SJCRH30 (cell line): ENCODE results near the gene TYROBP. TPM values are rescaled to one million over a fixed set of nuclear protein-coding genes. Genes with fewer than 3 reads are reported as not detected.

Experiments used
- DNase-seq, 2 experiments: peaks; one replicate each; pipeline ENCODE4 v3.0.0-alpha.2; 2015 to 2020
- H3K27ac ChIP-seq: fragments of 250-450 bp; sonication (Bioruptor Pico); 2 replicates; pipeline ENCODE4 v1.5.1; 2020; ENCODE audit warnings: mild to moderate bottlenecking, moderate library complexity
- H3K27me3 ChIP-seq: fragments of 250-450 bp; sonication (Bioruptor Pico); 2 replicates; pipeline ENCODE4 v1.5.1; 2020; ENCODE audit warnings: mild to moderate bottlenecking, moderate library complexity
- H3K36me3 ChIP-seq: fragments of 250-450 bp; sonication (Bioruptor Pico); 2 replicates; pipeline ENCODE4 v1.5.1; 2020; ENCODE audit warnings: mild to moderate bottlenecking, moderate library complexity
- H3K4me1 ChIP-seq: fragments of 250-450 bp; sonication (Bioruptor Pico); 2 replicates; pipeline ENCODE4 v1.5.1; 2020; ENCODE audit warnings: mild to moderate bottlenecking, moderate library complexity
- H3K4me3 ChIP-seq: fragments of 250-450 bp; sonication (Bioruptor Pico); 2 replicates; pipeline ENCODE4 v1.5.1; 2020; ENCODE audit warnings: mild to moderate bottlenecking, moderate library complexity
- H3K9me3 ChIP-seq: fragments of 250-450 bp; sonication (Bioruptor Pico); replicated peaks from 2 replicates; pipeline ENCODE4 v1.5.1; 2020; ENCODE audit warnings: mild to moderate bottlenecking, moderate library complexity
- total RNA-seq: library from RNA; depleted of rRNA; stranded (reverse); fragments of >200 nt; shearing (Covaris generic); gene quantifications from 2 replicates; pipeline ENCODE4 v1.2.3, GENCODE V29; 2014

TYROBP gene
- total RNA-seq, 1 experiment from 2014 or later, result not detected

- H3K27me3 ChIP-seq, result no peaks in the 10 kb centered on the region
- H3K36me3 ChIP-seq, result no peaks in the 10 kb centered on the region
- H3K4me1 ChIP-seq, result peaks cover 7% of the 10 kb centered on the region; the same call in 1 of the 2 replicates
- no peaks in the 10 kb centered on the region for H3K9me3 ChIP-seq
- no peak overlapping the region for H3K27ac ChIP-seq
- H3K4me3 ChIP-seq, result no peak overlapping the region
- no peak for DNase-seq
Observed at GRCh38 chr19:35938282-35939224, 30.5 kb upstream of the TYROBP start.

- peak overlapping the region; percentile 61; the same call in 1 of the 2 replicates for H3K4me3 ChIP-seq
- no peak overlapping the region for H3K27ac ChIP-seq
- DNase-seq, result no peak
- H3K27me3 ChIP-seq, result no peaks in the 10 kb centered on the region
- H3K36me3 ChIP-seq, result no peaks in the 10 kb centered on the region
- no peaks in the 10 kb centered on the region for H3K9me3 ChIP-seq
- peaks cover 7% of the 10 kb centered on the region; the same call in 1 of the 2 replicates for H3K4me1 ChIP-seq
Observed at GRCh38 chr19:35937345-35938281, 29.5 kb upstream of the TYROBP start.

GRCh38 chr19:35936738-35937268 is 28.7 kb upstream of the TYROBP start:
- no peak for DNase-seq
- no peaks in the 10 kb centered on the region for H3K9me3 ChIP-seq
- no peaks in the 10 kb centered on the region for H3K36me3 ChIP-seq
- H3K4me3 ChIP-seq, result peak overlapping the region; percentile 61
- H3K27ac ChIP-seq, result no peak overlapping the region
- H3K27me3 ChIP-seq, result no peaks in the 10 kb centered on the region
- peaks cover 7% of the 10 kb centered on the region; the same call in 1 of the 2 replicates for H3K4me1 ChIP-seq

GRCh38 chr19:35935911-35936737 is 28.0 kb upstream of the TYROBP start, which contains the start of gene LRFN3:
TSS of gene LRFN3 (plus strand) at chr19:35936374. CDS start at chr19:35939426, 3,052 bp downstream.
- H3K4me3 ChIP-seq, result peak within 1 kb of the TSS; percentile 61
- H3K9me3 ChIP-seq, result no peaks in the 10 kb centered on the region
- DNase-seq, result peak; percentile 80 to 87
- H3K36me3 ChIP-seq, result no peaks in the 10 kb centered on the region
- no peak within 1 kb of the TSS for H3K27ac ChIP-seq
- H3K4me1 ChIP-seq, result peaks cover 7% of the 10 kb centered on the region; the same call in 1 of the 2 replicates
- no peaks in the 10 kb centered on the region for H3K27me3 ChIP-seq

- no peaks in the 10 kb centered on the region for H3K27me3 ChIP-seq
- no peaks in the 10 kb centered on the region for H3K36me3 ChIP-seq
- no peak overlapping the region for H3K27ac ChIP-seq
- H3K9me3 ChIP-seq, result no peaks in the 10 kb centered on the region
- no peak for DNase-seq
- no peak overlapping the region for H3K4me3 ChIP-seq
- H3K4me1 ChIP-seq, result peaks cover 11% of the 10 kb centered on the region; the same call in 1 of the 2 replicates
Observed at GRCh38 chr19:35932291-35932936, 24.3 kb upstream of the TYROBP start.

- H3K27ac ChIP-seq, result no peak overlapping the region
- no peak overlapping the region for H3K4me3 ChIP-seq
- peaks cover 6% of the 10 kb centered on the region; the same call in 1 of the 2 replicates for H3K4me1 ChIP-seq
- no peak for DNase-seq
- no peaks in the 10 kb centered on the region for H3K9me3 ChIP-seq
- H3K27me3 ChIP-seq, result no peaks in the 10 kb centered on the region
- H3K36me3 ChIP-seq, result no peaks in the 10 kb centered on the region
Observed at GRCh38 chr19:35931874-35932202, 23.7 kb upstream of the TYROBP start.

- Histone ChIP-seq H3K27me3 (no peaks in the 10 kb centered on the region), H3K9me3 (no peaks in the 10 kb centered on the region), H3K4me1 (0 out of 2 replicates have a peak, but pooled peaks cover 3% of the 10 kb centered on the region), H3K4me3 (peak overlapping the region; percentile 30), H3K36me3 (no peaks in the 10 kb centered on the region), H3K27ac (no peak overlapping the region)
- peak; percentile 100 for DNase-seq
Observed at GRCh38 chr19:35931161-35931873, 23.2 kb upstream of the TYROBP start.

GRCh38 chr19:35929876-35930275 is 21.8 kb upstream of the TYROBP start:
- Histone ChIP-seq H3K27ac (no peak overlapping the region), H3K4me1 (0 out of 2 replicates have a peak, but pooled peaks cover 3% of the 10 kb centered on the region), H3K4me3 (no peak overlapping the region)

GRCh38 chr19:35928507-35928906 is 20.4 kb upstream of the TYROBP start:
- Histone ChIP-seq H3K4me1 (0 out of 2 replicates have a peak, but pooled peaks cover 3% of the 10 kb centered on the region), H3K4me3 (no peak overlapping the region), H3K36me3 (no peaks in the 10 kb centered on the region), H3K9me3 (no peaks in the 10 kb centered on the region), H3K27me3 (no peaks in the 10 kb centered on the region), H3K27ac (no peak overlapping the region)
- DNase-seq, result no peak

More at GRCh38 chr19:35929876-35930275, 21.8 kb upstream of the TYROBP start:
- H3K9me3 ChIP-seq, result no peaks in the 10 kb centered on the region
- no peak for DNase-seq
- H3K36me3 ChIP-seq, result no peaks in the 10 kb centered on the region
- no peaks in the 10 kb centered on the region for H3K27me3 ChIP-seq

GRCh38 chr19:35925501-35925900 is 17.4 kb upstream of the TYROBP start:
- Histone ChIP-seq H3K4me3 (no peak overlapping the region), H3K9me3 (no peaks in the 10 kb centered on the region), H3K27me3 (no peaks in the 10 kb centered on the region), H3K27ac (no peak overlapping the region), H3K4me1 (no peaks in the 10 kb centered on the region), H3K36me3 (no peaks in the 10 kb centered on the region)
- DNase-seq, result no peak

- no peak for DNase-seq
- no peaks in the 10 kb centered on the region for H3K36me3 ChIP-seq
- no peaks in the 10 kb centered on the region for H3K27me3 ChIP-seq
- no peak overlapping the region for H3K27ac ChIP-seq
- no peaks in the 10 kb centered on the region for H3K9me3 ChIP-seq
- no peak overlapping the region for H3K4me3 ChIP-seq
- H3K4me1 ChIP-seq, result no peaks in the 10 kb centered on the region
Observed at GRCh38 chr19:35921012-35921411, 12.9 kb upstream of the TYROBP start.

- DNase-seq, result no peak
- H3K36me3 ChIP-seq, result no peaks in the 10 kb centered on the region
- H3K4me3 ChIP-seq, result no peak overlapping the region
Observed at GRCh38 chr19:35919306-35919705, 11.2 kb upstream of the TYROBP start.

GRCh38 chr19:35915443-35915842 is 7.3 kb upstream of the TYROBP start:
- Histone ChIP-seq H3K9me3 (no peaks in the 10 kb centered on the region), H3K4me1 (no peaks in the 10 kb centered on the region), H3K27ac (no peak overlapping the region), H3K27me3 (no peaks in the 10 kb centered on the region), H3K36me3 (no peaks in the 10 kb centered on the region), H3K4me3 (no peak overlapping the region)
- no peak for DNase-seq

More at GRCh38 chr19:35919306-35919705, 11.2 kb upstream of the TYROBP start:
- Histone ChIP-seq H3K4me1 (no peaks in the 10 kb centered on the region), H3K9me3 (no peaks in the 10 kb centered on the region), H3K27me3 (no peaks in the 10 kb centered on the region), H3K27ac (no peak overlapping the region)
